HepG2 (cell line): ENCODE measurements around the gene RHBDD1. TPM values are rescaled to one million over a fixed set of nuclear protein-coding genes. Genes with fewer than 3 reads are reported as not detected.
A peak's percentile ranks its signal among the peaks of the same experiment; 100 is the strongest.

Source experiments
- ATAC-seq: fragments of 200-7000 bp; cut with Tn5 transposase; 3 replicates; pipeline ENCODE4 v1.9.1; 2020; ENCODE audit warnings: mild to moderate bottlenecking, moderate library complexity
- BruUV-seq: library from RNA; stranded (reverse); fragments of 400-500 nt; replicated peaks from 2 replicates; lab custom pipeline; 2021; lab: Mats Ljungman, UMichigan
- CTCF ChIA-PET: fragments of 300-600 bp; formaldehyde crosslinking; extraction: SDS; loops from one replicate; lab custom pipeline; 2021; ENCODE audit warnings: low total read pairs, inconsistent platforms, low intra/inter-chr PET ratio; lab: Yijun Ruan, JAX
- POLR2A ChIA-PET: fragments of 350-600 bp; sonication (Branson Sonifier 250); formaldehyde crosslinking; loops from one replicate; lab custom pipeline; 2020; ENCODE audit warnings: antibody characterized with exemption, inconsistent platforms; lab: Yijun Ruan, JAX
- DNase-seq: peaks from one replicate; pipeline ENCODE4 v3.0.0-alpha.2; 2015; ENCODE audit warnings: low spot score
- FAIRE-seq: peaks from 3 replicates; lab custom pipeline; 2011; peaks lifted over from hg19 to GRCh38; lab: Jason Lieb, UNC
- H2AFZ ChIP-seq: one replicate; pipeline ENCODE4 v1.6.1; 2011; ENCODE audit warnings: low read length, inconsistent platforms
- H3K27ac ChIP-seq: fragments of 300-600 bp; 3 replicates; pipeline ENCODE4 v1.8.0; 2011; ENCODE audit warnings: mixed run types, mild to moderate bottlenecking, mixed read lengths, low read length, inconsistent platforms; ENCODE audit not compliant: insufficient read depth; ENCODE audit errors: extremely low read length
- H3K27me3 ChIP-seq, 2 experiments: fragments of 200-600 bp in 1 of 2; 2 replicates in 1 of 2; 3 replicates in 1 of 2; pipeline versions ENCODE4 v1.6.0 to v1.8.0; 2011; ENCODE audit warnings: low read length in 2 of 2, mild to moderate bottlenecking in 2 of 2, moderate library complexity in 2 of 2, inconsistent platforms in 1 of 2; ENCODE audit not compliant: insufficient read depth in 2 of 2, control insufficient read depth in 1 of 2
- H3K36me3 ChIP-seq, 2 experiments: fragments of 200-600 bp in 1 of 2; replicated peaks in 1 of 2; 2 replicates in 1 of 2; 3 replicates in 1 of 2; pipeline versions ENCODE4 v1.5.1 to v1.8.0; 2011; ENCODE audit warnings: low read length in 2 of 2, inconsistent platforms in 1 of 2; ENCODE audit not compliant: insufficient read depth in 2 of 2, control insufficient read depth in 1 of 2
- H3K4me1 ChIP-seq: 2 replicates; pipeline ENCODE4 v1.5.1; 2012; ENCODE audit warnings: low read length, inconsistent platforms; ENCODE audit not compliant: insufficient read depth
- H3K4me2 ChIP-seq: 2 replicates; pipeline ENCODE4 v1.6.0; 2011; ENCODE audit warnings: low read depth, low read length, inconsistent platforms
- H3K4me3 ChIP-seq, 3 experiments: fragments of 200-600 bp in 1 of 3; sonication (generic), shearing (Covaris generic) in 1 of 3; replicated peaks in 1 of 3; 2 replicates each; pipeline ENCODE4 v1.5.1; 2011 to 2016; ENCODE audit warnings: low read length in 3 of 3, inconsistent platforms in 2 of 3, low read depth in 2 of 3, mild to moderate bottlenecking in 2 of 3, control low read depth in 1 of 3, mixed read lengths in 1 of 3; ENCODE audit not compliant: insufficient read depth in 1 of 3
- H3K79me2 ChIP-seq: one replicate; pipeline ENCODE4 v1.6.1; 2011; ENCODE audit warnings: low read length, inconsistent platforms; ENCODE audit not compliant: insufficient read depth
- H3K9ac ChIP-seq: 2 replicates; pipeline ENCODE4 v1.6.0; 2011; ENCODE audit warnings: mild to moderate bottlenecking, low read depth, low read length, inconsistent platforms; ENCODE audit not compliant: insufficient read depth
- H3K9me3 ChIP-seq: 2 replicates; pipeline ENCODE4 v1.5.1; 2012; ENCODE audit warnings: mild to moderate bottlenecking, low read length
- H4K20me1 ChIP-seq: 2 replicates; pipeline ENCODE4 v1.6.0; 2011; ENCODE audit warnings: inconsistent platforms, mild to moderate bottlenecking, low read length, moderate library complexity; ENCODE audit not compliant: insufficient read depth
- AHR ChIP-seq: IDR thresholded peaks from 2 replicates; pipeline ENCODE4 v1.6.1; 2018; ENCODE audit warnings: missing genetic modification reagents, missing compliant biosample characterization
- ASH2L ChIP-seq: fragments of 300-600, 200-600 bp; sonication (generic); IDR thresholded peaks from 2 replicates; pipeline ENCODE4 v1.7.0; 2017; ENCODE audit warnings: low read depth, mild to moderate bottlenecking, moderate library complexity, mixed read lengths, low read length; ENCODE audit not compliant: insufficient read length
- BRF2 ChIP-seq: sonication (generic); formaldehyde crosslinking; IDR thresholded peaks from 2 replicates; pipeline ENCODE4 v1.8.1; 2022; ENCODE audit warnings: mild to moderate bottlenecking, missing genetic modification reagents
- CSRNP2 ChIP-seq: sonication (generic); formaldehyde crosslinking; conservative IDR thresholded peaks from 2 replicates; pipeline ENCODE4 v1.8.0; 2022; ENCODE audit warnings: low read depth, missing genetic modification reagents
- EEA1 ChIP-seq: sonication (generic); formaldehyde crosslinking; IDR thresholded peaks from 2 replicates; pipeline ENCODE4 v1.5.1; 2020; ENCODE audit warnings: mild to moderate bottlenecking, missing genetic modification reagents, borderline replicate concordance
- HDAC1 ChIP-seq: sonication (generic); formaldehyde crosslinking; IDR thresholded peaks from 2 replicates; pipeline ENCODE4 v1.5.1; 2020; ENCODE audit warnings: mild to moderate bottlenecking, missing genetic modification reagents
- HNRNPUL1 ChIP-seq: fragments of 200-400 bp; formaldehyde crosslinking; IDR thresholded peaks from 2 replicates; pipeline ENCODE4 v1.6.1; 2017; ENCODE audit warnings: low read depth, mild to moderate bottlenecking, low read length, moderate library complexity
- MYC ChIP-seq: sonication (generic); formaldehyde crosslinking; IDR thresholded peaks from 2 replicates; pipeline ENCODE4 v1.9.0; 2021; ENCODE audit warnings: missing genetic modification reagents, borderline replicate concordance
- RFXANK ChIP-seq: IDR thresholded peaks from 2 replicates; pipeline ENCODE4 v1.6.1; 2016
- SCMH1 ChIP-seq: sonication (generic); formaldehyde crosslinking; IDR thresholded peaks from 2 replicates; pipeline ENCODE4 v1.9.0; 2021; ENCODE audit warnings: missing genetic modification reagents, mild to moderate bottlenecking, borderline replicate concordance
- SNAI1 ChIP-seq: sonication (generic); formaldehyde crosslinking; IDR thresholded peaks from 2 replicates; pipeline ENCODE4 v1.5.0; 2020; ENCODE audit warnings: mild to moderate bottlenecking, missing genetic modification reagents, borderline replicate concordance
- ZBTB14 ChIP-seq: sonication (generic); formaldehyde crosslinking; IDR thresholded peaks from 2 replicates; pipeline ENCODE4 v1.4.0; 2020; ENCODE audit warnings: missing genetic modification reagents
- ZNF414 ChIP-seq: sonication (generic); formaldehyde crosslinking; IDR thresholded peaks from 2 replicates; pipeline ENCODE4 v1.5.0; 2020; ENCODE audit warnings: missing genetic modification reagents
- ZNF703 ChIP-seq: sonication (generic); formaldehyde crosslinking; IDR thresholded peaks from 2 replicates; pipeline ENCODE4 v1.5.1; 2020; ENCODE audit warnings: missing genetic modification reagents, mild to moderate bottlenecking, moderate library complexity, borderline replicate concordance
- ZNF720 ChIP-seq: sonication (generic); formaldehyde crosslinking; IDR thresholded peaks from 2 replicates; pipeline ENCODE4 v1.4.0; 2020; ENCODE audit warnings: missing genetic modification reagents
- ZSCAN22 ChIP-seq: sonication (generic); formaldehyde crosslinking; IDR thresholded peaks from 2 replicates; pipeline ENCODE4 v1.4.0; 2020; ENCODE audit warnings: mild to moderate bottlenecking, missing genetic modification reagents
- ZSCAN31 ChIP-seq: sonication (generic); formaldehyde crosslinking; IDR thresholded peaks from 2 replicates; pipeline ENCODE4 v1.5.0; 2020; ENCODE audit warnings: low read depth, mild to moderate bottlenecking, missing genetic modification reagents
- WGBS: methylation state at CpG from one replicate; pipeline ENCODE4 v1.1.6; 2017; ENCODE audit warnings: low lambda C conversion rate; 5-methylcytosine and 5-hydroxymethylcytosine counted together
- in situ Hi-C: cut with HindIII; loops from 2 replicates; pipeline ENCODE4 v1.10.0; 2017; ENCODE audit warnings: low pct_unique_long_range_greater_than_20kb; ENCODE audit not compliant: extremely low pct_ligation_motif_present
- intact Hi-C: fragments of 100-400 bp; cut with micrococcal nuclease; formaldehyde crosslinking; loops from one replicate; pipeline ENCODE4 v1.10.0; 2022; ENCODE audit not compliant: unreplicated experiment
- polyA plus RNA-seq, 8 experiments: library from polyadenylated mRNA; depleted of rRNA in 3 of 8; stranded (reverse) in 7 of 8; unstranded in 1 of 8; fragments of >200 nt; fragmentation: Illumina TruSeq in 4 of 8; extraction: Trizol in 4 of 8; gene quantifications; 2 replicates each; pipeline versions ENCODE4 v1.2.1 to v1.2.3, GENCODE V29; 2011 to 2016; ENCODE audit warnings: low read depth in 4 of 8, missing spikeins in 1 of 8, mixed read lengths in 1 of 8; ENCODE audit not compliant: insufficient read depth in 1 of 8
- total RNA-seq, 5 experiments: library from RNA; depleted of rRNA; stranded (reverse); fragments of >200 nt; fragmentation: Illumina TruSeq; extraction: Trizol; gene quantifications; 2 replicates each; pipeline ENCODE4 v1.2.3, GENCODE V29; 2016; ENCODE audit warnings: low read depth in 1 of 5

Gene RHBDD1
- total and polyA plus RNA-seq, 2 of the 13 experiments (the other 11 are each of a cell fraction or from before 2014, with no cell fraction given): 8.2 to 9.5 TPM

- no peaks in the 10 kb centered on the region; a peak in 2 of 5 replicates for H3K36me3 ChIP-seq
- ATAC-seq: peak; percentile 75
- intact Hi-C loops (loop anchor here (1.0 to 10.0 kb wide), 16 partner anchors 40 to 778 kb away; no protein-coding TSS in a partner anchor), in situ Hi-C loops (loop anchor here (5.0 to 10.0 kb wide), 4 partner anchors 304 to 1134 kb away; no protein-coding TSS in a partner anchor)
- peaks cover 20% of the 10 kb centered on the region for H3K79me2 ChIP-seq
- H4K20me1 ChIP-seq: no peaks in the 10 kb centered on the region
- no peaks in the 10 kb centered on the region for H3K9me3 ChIP-seq
- ChIA-PET CTCF (interaction anchor here (1.2 to 2.7 kb wide), 2 partner anchors 184 to 286 kb away, joined by 3 to 9 read pairs; no protein-coding TSS in a partner anchor), POLR2A (interaction anchor here (0.6 to 3.9 kb wide), 37 partner anchors 12 to 912 kb away, joined by 3 to 53 read pairs (median 5); partner anchors contain the start of gene RHBDD1)
- no peaks in the 10 kb centered on the region for H3K27me3 ChIP-seq
- DNase-seq: peak; percentile 79
- BruUV-seq: no TSS peak
- 37% methylated on average over 33 of the region's 33 CpGs for WGBS
- peak overlapping the region; percentile 49 to 72 (median 60) for H3K4me3 ChIP-seq
- peak overlapping the region; percentile 96 for H3K27ac ChIP-seq
- FAIRE-seq: peak; percentile 32
- peak overlapping the region; percentile 81 for H3K9ac ChIP-seq
- peak overlapping the region; percentile 32 for H2AFZ ChIP-seq
- peak overlapping the region; percentile 90 for H3K4me2 ChIP-seq
- H3K4me1 ChIP-seq: peaks cover 65% of the 10 kb centered on the region
- TF ChIP-seq ZNF414 (CRISPR knock-in tag) (peak; percentile 18; the same call in 1 of the 2 replicates), EEA1 (CRISPR knock-in tag) (no peak), RFXANK (CRISPR knock-in tag) (0 out of 2 replicates have a peak, but pooled peaks have one; percentile 3), ZSCAN31 (CRISPR knock-in tag) (no peak; the same call in none of the 2 replicates), AHR (CRISPR knock-in tag) (peak; percentile 25), SNAI1 (no peak), ZSCAN22 (no peak), ASH2L (peak; percentile 82), CSRNP2 (CRISPR knock-in tag) (no peak), HNRNPUL1 (no peak), BRF2 (no peak), ZBTB14 (CRISPR knock-in tag) (no peak), MYC (no peak), ZNF720 (CRISPR knock-in tag) (no peak), HDAC1 (CRISPR knock-in tag) (no peak), ZNF703 (CRISPR knock-in tag) (no peak; the same call in 1 of the 2 replicates), SCMH1 (no peak)
These were observed 34.7 kb upstream of the RHBDD1 start for GRCh38 chr2:226800941-226801784.
